DMS153 (cell line): ENCODE results near the gene TSPO2.

Experiments
- DNase-seq: peaks from one replicate; lab custom pipeline; 2025; lab: John Stamatoyannopoulos, UW

The TSPO2 gene

DNA sequence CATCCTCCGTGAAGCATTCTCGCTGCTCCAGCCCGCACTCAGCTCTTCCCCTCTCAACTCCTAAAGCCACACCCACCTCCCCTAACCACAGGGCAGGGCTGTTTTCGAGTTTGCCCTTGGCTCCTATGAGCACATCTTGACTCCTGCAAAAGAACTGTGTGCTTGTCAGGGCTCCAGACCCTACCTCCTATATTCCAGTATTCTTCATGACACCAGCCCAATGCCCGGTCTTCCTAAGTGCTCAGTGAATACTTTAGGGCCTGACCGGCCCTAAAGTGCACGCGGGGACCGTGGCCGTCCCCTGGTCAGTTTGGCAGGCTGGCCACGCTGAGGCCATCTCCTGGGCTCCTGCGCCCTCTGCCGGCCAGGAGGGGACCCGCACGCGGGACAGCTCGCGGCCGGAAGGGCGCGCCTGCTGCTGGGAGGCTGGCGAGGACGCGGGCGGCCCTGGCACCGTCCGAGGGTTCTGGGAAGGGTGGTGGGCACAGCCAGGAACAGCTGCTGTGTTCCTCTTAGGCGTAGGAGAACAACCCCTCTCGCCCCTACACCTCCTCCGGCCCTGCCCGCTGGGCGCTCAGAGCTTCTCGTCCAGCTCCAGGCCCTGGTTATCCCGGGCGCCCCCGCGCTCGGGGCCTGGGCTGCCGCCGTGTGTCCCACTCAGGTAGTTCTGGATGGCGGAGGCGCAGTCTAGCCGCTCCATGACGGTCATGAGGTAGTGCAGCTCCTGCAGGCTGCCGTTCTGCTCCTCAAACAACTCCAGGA is 14.3 kb upstream of the TSPO2 start:
- peak; percentile 78 for DNase-seq

DNA sequence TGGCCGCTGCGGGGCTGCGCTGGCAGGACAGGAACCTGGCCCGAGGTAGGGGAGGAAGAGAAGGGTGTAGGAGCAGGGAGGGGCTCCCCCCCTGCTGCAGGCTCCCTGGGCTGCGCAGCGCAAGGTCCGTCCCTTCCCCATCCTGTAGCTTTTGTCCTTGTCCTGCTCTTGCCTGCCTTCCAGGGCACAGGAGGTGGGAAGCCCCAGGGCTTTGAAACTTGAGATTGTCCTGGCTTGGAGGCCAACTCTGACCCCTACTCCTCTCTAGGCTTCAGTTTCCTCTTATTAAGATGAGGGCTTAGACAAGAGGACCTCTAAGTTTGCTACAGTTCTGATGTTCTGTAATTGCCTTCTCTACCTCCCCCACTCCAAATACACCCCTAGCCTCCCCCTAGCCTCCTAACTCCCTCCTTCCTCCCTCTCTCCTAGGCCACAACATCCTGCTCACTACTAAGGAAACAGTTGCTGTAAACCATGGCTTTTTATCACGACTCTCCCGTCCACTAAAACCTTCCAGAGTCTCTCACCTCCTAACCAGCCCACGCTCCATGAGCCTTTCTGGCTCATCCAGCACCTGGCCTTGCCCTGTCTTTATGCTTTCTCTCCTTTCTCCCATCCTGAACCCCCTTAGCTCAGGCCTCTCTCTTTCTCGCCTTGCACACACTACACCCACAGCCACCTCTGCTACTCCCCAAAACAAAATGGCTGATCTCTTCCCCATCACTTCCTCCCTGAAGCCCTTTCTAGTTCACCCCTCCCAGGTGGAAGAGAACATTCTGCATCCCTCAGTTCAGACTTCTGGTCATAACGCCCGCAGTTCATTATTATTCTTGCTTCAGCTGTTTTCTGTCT is 13.5 kb upstream of the TSPO2 start:
- peak; percentile 18 for DNase-seq

DNA sequence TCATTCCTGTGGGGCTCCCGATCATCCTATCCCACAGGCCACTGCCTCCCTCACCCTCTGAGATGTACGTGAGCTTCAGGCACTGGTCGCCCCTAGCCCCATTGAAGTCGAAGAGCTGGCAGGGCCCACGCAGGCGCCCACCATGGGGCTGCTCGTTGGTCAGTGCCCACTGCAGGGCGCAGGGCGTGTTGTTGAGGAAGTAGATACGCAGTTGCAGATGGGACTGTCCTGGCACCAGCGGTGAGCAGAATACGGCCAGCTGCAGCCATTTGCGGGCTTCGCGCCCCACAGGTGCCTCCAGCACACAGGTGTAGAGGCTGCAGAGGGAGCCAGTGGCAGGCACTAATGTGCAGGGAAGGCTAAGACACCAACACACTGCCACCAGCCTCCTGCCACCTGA is 9.4 kb upstream of the TSPO2 start:
- no peak for DNase-seq

DNA sequence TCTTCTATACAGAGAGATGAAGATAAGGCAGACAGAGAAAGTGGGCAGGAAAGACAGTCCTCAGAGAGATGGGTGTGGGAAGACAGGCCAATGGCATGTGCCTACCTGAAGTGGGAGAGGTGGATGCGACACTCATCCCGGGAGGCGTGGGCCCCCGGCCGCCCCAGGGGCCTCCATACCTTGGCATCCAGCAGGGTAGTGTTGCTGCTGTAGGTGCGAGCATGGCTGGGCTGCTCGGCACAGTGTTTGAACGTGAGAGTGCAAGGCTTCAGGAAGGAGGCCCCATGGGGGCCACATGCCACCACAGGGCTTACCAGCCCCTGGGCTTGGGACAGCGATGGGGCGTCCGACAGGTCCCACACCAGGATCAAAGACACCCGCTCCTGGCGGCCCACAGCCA is 8.5 kb upstream of the TSPO2 start:
- no peak for DNase-seq

DNA sequence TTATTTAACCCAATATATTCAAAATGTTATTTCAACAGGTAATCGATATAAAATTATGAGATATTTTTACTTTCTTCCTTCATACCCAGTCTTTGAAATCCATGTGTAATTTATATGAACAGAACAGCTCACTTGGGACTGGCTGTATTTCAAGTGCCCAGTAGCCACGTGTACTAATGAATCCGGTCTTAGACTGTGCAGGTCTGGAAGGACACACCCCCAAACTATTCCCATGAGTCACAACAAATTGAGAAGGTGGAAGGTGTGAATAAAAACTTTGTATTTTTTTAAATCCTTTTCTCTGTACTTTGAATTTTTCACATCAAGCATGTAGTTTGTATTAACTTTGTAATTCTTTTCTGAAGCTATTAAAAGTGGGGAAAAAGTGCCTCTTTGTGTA is 6.1 kb upstream of the TSPO2 start:
- no peak for DNase-seq

DNA sequence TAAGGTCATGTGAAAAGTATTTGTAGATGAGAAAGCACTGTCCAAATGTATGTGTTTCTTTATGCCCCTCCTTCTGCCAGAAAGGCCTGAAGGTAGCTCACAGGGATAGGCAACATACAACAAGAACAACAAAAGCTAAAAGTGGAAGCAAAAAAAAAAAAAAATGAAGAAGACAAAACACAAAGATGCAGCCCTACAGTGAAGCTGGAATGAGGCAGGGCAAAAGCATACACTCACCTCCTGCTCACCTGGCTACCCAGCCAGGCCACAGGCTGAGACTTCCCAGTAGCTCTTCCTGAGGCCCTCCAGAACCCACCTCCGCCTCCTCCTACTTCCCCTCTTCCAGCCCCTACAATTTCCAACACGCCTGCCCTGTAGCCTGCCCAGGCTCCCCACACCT is 5.7 kb upstream of the TSPO2 start:
- DNase-seq = no peak

DNA sequence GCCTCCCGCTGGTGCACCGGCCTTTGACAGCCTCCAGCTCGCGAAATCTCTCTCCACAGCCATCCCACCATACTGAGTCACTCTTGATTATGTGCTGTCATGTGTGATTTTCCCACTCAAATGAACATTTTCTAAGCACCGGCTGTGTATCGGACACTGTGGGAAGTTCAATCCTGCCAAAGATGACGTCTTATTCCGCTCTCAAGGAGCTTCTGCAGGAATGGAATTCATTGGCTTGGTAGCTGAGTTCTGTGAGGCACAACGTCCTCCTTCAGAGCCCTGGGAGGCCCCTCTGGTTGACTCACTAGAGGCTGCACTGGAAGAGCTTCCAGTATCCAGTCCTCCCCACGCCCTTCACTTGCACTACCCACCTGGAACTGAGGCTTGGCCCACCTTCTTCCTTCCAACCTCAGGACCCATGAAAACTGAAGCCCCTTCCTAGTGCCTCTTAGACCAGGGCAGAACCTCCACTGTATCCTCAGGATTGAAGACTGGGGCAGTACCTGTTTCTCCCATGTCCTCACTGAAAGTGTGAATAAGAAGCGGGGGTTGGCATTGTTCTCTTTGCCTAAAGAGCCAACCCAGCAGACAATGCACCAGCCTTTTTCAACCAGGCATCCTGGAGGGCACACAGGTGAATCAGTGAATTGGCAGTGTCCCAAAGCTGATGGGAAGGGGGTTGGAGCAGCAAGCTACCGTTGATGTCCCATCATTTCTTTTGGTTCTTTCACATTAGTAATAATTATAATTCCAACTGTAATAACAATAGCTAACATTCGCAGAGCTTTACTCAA is 5.0 kb upstream of the TSPO2 start:
- no peak for DNase-seq

DNA sequence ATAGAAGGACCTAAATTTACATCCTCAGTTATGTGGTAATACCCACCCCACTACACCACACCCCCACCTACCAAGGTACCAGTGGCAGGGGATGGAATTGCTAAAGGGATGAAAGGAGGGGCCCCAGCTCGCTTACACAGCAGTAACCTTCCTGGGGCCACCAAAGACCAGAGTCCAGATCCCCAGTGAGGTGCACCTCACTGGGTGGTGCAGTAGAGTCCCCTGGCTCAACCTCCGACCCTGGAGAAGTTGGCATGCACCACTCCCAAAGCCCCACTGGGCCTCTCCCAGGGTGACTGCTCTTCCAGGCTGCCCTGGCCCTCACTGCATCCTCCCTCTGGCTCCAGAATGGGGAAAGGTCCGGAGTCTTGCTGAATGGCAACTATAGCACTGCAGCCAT is 4.1 kb upstream of the TSPO2 start:
- no peak for DNase-seq

DNA sequence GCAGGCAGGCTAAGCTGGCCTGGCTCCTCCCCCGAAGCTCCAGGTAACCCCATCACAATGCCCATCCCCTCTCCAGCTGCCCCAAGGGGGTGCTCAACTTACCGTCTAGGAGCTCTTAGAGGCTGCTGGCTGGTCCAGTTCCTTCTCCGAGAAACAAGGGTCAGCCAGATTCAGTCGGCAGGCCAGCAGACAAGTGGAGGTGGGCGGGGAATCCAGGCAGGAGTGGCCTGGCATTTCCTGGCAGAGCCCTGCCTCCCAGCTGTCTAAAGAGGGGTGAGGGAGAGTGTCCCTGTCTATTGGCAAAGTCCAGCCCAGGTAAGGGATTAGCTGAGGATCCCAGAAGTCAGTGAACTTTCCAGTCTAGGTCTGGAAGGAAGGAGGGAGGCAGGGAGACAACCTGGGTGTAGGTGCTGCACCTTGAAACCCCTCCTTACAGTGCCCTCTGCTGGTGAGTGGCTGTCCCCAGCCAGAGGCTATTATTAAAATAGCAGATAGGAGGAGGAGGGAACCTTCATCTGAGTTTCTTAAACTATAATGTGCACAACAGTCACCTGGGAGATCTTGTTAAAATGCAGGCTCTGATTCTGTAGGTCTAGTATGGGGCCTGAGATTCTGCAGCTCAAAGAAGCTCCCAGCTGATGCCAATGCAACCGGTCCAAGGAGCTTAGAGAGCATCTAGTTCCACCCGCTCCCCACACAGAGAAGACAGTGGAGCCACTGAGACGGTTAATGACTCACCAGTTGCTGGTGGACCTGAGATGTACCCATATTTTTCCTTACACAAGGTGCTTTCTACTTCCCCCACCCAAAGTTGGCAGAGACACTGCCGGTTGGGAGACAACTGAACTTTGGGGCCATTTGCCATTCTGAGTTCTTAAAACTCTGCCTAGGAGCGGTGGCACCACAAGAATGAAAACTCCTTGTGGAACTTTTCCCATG is 2.9 kb upstream of the TSPO2 start, which contains the start of gene UNC5CL:
UNC5CL (minus strand) TSS at position 162 of the 939 bp plus-strand sequence. CDS start 4,147 bp downstream, outside the sequence.
- peak; percentile 52 for DNase-seq

DNA sequence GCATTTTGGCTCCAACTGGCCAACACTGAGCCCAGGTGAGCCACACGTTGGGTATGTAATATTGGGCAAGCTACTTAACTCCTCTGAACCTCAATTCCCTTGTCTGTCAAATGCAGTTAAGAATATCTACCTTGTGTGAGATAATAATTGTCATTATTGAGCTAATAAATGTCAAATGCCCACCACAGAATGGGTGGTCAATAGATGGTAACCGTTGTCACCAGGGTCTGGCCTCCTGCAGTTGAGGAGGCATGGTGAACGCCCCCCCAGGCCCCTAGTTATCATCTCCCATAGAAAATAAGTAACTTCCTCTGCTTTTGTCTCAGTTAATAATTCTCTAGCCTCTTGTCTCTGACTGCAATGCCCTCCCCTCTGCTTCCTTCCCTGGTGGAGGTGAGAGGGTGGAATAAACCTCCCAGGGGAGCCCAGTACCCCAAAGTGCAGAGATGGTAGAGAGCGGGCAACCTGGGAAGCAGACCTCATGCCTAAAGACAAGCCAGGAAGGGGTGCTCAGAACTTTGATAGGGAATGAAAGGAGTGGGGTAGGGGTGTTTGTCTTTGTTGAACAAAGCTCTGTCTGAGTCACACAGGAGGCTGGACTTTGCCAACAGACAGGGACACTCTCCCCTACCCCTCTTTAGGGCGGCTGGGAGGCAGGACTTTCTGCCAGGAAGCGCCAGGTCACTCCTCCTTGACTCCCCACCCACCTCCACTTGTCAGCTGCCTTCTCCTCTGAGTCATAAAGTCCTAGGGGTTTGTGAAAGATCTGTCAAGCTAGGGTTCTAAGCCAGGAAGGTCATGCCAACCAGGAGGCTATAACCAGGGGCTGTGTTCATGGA is 1.9 kb upstream of the TSPO2 start:
- no peak for DNase-seq

DNA sequence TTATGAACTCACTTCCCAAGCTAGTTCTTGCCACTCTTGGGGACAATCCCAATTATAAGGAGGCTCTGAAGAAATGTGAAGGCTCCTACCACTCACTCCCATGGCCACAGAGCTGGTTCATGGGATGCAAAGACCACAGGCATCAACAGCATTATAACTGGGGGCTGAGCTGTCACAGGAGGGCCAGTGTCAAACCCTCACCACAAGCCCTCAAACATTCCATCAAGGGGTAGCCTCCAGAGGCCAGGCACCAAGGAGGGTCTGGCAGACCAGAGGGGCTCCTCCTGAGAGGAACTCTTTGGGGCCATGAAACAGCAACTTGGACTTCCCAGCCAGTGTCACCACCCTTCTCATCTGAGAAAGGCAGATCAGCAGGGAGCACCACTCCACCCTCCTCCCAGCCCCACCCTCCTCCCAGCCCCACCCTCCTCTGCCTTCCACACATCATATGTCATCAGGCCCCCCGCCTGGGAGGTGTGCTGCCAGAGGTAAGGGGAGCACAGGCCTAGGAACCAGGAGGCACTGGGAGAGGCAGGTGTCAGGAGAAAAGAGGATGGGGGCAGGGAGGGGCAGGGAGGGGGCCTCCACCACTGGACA is 1.2 kb upstream of the TSPO2 start:
- no peak for DNase-seq

DNA sequence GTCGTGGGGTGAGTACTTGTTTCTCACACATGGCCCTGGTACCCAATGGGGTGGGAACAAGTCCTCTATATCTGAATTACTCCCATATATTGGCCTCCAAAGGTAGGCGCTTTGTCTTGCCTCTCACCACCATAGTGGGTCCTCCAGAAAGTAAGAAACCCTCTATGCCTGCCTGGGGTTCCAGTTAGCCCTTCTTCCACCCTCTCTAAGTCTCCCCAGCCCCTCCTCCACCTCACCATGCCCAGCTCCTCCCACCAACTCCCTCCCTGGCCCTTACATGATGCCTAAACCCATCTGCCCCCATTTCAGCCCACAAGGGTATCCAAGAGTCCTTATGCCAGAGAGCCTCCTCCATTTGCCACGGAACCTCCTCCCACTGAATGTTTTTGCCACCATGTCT is 884 bp downstream of the TSPO2 start:
- no peak for DNase-seq

DNA sequence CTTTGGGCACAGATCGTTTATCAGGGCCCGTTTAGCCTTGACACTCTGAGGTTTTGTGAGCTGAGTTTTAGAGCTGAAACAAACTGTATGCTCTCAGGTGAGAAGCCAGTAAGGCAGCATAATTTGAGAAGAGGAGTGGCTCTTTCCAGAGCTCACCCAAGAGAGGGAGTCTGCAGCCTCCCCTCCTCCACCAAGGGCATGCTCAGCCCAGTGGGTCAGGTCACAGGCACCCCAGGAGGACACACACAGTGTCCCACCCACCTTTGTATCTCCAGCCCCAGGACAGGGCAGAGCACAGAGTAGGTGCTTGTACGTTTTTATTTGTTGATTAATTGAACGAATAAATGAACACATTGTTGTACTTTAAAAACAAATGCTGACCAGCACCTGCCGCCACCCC is 3.4 kb downstream of the TSPO2 start:
- DNase-seq = no peak

DNA sequence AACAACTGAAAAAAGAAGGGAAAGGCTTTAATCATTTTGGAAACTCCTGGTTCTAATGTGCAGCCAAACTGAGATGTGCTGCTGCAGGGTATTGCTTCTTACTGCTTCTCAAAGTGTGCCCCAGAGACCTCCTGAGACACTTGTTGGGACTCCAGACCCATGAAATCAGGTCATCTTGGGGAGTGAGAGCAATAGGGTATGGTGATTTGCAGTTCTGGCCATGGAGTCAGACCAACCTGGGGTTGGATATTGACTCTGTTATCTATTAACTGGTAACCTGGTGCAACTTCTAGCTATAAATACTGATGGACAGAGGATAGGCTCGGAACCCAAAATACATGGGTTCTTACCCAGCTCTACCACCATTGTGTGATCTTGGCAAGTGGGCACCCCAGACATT is 3.8 kb downstream of the TSPO2 start:
- DNase-seq = no peak

DNA sequence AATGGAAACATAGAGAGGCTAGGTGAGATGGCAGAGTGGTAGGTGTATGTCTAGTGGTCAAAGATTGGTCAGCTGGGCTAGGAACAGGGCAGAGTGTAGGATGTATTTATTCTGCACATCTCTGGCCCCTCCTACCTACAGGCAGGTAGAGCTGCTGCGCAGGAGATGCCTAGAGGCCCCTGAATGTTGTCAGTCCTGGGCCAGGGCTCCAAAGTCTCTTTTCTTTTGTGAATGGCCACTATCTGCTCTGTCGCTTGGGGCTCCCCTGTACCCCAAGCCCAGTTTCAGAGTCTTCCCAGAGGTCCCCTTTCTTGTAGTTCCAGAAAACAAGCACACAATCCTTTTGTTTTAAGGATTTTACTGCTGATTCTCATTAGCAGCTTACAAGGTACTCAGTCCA is 5.0 kb downstream of the TSPO2 start:
- DNase-seq = no peak

DNA sequence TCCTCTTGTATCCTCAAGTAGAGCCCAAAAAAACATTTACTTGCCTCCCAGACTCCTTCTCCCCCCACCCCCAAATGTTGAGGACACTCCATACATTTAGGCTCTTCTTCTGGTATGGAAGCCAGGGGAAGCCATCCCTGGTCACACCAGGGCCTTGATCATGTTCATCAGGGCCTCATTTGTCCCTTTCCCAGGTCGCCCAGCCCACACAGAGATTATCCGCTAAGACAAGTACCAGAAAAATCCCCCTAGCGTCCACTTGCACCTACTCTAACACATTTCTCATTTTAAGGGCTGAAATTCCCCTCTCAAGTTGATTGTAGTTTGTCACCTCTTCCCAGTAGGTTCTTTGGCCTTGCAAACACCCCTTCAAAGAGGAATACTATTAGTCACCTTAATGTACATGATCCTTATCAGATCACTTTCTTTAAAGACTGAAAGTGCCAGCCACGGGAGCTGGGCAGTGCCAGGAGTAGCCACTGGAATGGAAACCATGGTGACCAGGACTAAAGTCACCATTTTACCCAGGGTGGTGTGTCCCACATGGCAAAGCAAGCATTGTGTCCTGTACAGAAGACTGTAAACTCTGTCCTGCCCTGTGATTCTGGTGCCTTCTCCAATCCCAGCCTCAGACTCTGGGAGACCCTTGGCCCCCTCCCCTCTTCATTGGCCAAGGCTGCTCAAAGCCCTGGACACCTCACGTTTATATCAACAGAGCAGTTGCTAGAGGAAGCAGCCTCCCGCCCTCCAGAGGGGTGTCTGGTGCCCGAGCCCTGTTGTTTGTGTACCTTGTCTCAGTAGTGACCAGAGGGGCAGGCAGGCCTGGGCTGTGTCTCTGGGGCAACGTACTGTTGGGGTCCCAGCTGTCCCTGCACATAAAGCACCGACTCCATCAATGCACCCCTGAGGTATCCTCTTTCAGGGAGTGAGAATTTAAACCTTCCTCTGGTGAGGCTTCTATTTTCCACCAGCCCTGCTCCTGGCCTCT is 5.8 kb downstream of the TSPO2 start:
- no peak for DNase-seq

DNA sequence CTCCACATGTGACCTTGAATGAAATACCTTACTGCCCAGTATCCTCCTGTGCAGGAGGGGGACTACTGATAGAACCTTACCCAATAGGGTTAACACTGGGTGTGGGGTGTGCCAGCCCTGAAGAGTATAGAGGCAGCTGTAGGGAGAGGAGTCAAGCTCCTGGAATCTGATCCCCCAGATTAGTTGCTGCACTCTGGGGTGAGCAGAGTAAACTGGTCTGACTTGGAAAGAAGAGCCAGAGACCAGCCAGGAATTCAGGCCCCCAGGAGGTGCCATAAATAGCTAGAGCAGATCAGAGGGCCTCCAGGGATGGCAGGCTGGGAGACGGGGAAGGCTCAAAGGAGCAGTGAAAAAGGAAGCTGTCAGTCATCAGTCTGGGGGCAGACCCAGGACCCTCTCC is 7.3 kb downstream of the TSPO2 start:
- no peak for DNase-seq

DNA sequence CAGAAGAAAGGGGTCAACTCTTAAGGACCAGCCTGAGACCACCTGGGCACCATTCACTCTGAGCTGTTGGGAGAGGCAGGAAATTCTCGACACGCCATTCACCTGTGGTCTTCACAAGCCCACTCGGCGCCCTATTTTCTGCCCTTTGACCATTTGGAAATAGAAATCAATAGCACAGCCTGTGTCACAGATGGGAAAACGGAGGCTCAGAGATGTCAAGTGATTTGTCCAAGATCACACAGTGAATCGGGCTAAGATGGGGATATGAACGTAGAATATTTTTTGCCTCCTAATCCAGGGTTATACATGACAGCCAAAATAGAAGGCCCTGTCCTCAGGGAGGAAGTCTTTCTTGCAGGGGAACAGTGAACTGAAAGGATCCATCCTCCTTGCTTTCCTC is 7.7 kb downstream of the TSPO2 start:
- DNase-seq = no peak

DNA sequence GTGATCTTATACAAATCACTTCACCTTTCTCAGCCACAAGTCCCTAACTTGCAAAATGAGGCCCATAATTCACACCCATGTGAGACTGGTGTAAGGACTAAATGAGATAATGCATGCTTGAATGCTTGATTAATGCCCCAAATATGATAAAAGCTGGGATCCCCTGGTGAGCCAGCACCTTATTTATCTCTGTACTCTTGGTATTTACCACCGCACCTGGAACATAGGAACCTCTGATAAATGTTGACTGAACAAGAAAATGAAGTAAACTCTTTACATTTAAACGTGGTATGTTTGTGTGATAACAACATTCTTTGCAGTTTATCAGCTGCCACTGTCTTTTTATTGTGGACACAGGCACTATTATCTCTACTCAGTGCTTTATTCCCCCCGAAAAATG is 8.3 kb downstream of the TSPO2 start:
- DNase-seq = no peak
